Stomach (tissue), 4 donors: ENCODE data around the gene GPR32.

Experiments used
- POLR2A ChIP-seq, 4 donors: fragments of 450-650 bp; IDR thresholded peaks; one replicate each; pipeline ENCODE4 v1.6.1; 2016; ENCODE audit warnings: antibody characterized with exemption in 4 of 4, control low read depth in 2 of 4, mild to moderate bottlenecking in 1 of 4, moderate library complexity in 1 of 4
- POLR2AphosphoS5 ChIP-seq, 3 donors: sonication (generic); formaldehyde crosslinking; IDR thresholded peaks; one replicate each; pipeline ENCODE4 v1.6.1; 2016; ENCODE audit warnings: antibody characterized with exemption in 3 of 3
- TF ChIP-seq, protein P1 (sequence below), 7 experiments: fragments of 450-650 bp in 4 of 7; fragments of 200-600 bp in 3 of 7; sonication (generic) in 3 of 7; IDR thresholded peaks; one replicate each; pipeline ENCODE4 v1.5.1; 2016 to 2019; ENCODE audit warnings: antibody characterized with exemption in 7 of 7, control low read depth in 2 of 7, mild to moderate bottlenecking in 1 of 7

DNA sequence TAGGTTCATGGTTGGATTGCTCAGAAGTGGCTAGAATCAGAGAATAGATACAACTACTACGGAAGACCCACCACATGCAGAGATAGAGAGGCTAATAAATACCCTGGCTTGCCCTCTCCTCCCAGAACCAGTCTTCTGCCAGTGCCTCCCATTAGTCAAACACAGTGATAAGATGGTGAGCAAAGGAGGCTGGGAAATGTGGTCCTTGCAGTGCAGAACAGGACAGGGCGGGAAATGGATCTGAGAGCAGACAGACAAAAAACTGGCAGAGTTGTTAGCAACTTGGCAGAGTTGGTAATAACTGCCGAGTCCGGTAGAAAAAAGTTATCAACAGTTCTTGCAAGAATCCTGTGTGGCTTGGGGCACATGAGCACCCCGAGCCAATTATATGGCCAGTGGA, 44.6 kb downstream of the GPR32 start:
- TF ChIP-seq, protein P1, sequence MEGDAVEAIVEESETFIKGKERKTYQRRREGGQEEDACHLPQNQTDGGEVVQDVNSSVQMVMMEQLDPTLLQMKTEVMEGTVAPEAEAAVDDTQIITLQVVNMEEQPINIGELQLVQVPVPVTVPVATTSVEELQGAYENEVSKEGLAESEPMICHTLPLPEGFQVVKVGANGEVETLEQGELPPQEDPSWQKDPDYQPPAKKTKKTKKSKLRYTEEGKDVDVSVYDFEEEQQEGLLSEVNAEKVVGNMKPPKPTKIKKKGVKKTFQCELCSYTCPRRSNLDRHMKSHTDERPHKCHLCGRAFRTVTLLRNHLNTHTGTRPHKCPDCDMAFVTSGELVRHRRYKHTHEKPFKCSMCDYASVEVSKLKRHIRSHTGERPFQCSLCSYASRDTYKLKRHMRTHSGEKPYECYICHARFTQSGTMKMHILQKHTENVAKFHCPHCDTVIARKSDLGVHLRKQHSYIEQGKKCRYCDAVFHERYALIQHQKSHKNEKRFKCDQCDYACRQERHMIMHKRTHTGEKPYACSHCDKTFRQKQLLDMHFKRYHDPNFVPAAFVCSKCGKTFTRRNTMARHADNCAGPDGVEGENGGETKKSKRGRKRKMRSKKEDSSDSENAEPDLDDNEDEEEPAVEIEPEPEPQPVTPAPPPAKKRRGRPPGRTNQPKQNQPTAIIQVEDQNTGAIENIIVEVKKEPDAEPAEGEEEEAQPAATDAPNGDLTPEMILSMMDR (IDR thresholded peaks at IDR 0.05): no peak
- no peak for TF ChIP-seq POLR2AphosphoS5 (IDR thresholded peaks at IDR 0.05)
- TF ChIP-seq POLR2A (IDR thresholded peaks at IDR 0.05): no peak
